ENCODE measurements around the gene WDFY3.

WDFY3 gene

GRCh38 chr4:84626673-84627072 lies 339.8 kb downstream of the WDFY3 start:
- DNase-seq (ENCODE audit: low read depth in 1 of 2, low spot score in 1 of 2), result no peak

GRCh38 chr4:84623661-84624060 lies 342.8 kb downstream of the WDFY3 start:
- no peak for DNase-seq (ENCODE audit: low read depth in 1 of 2, low spot score in 1 of 2)

GRCh38 chr4:84622959-84623358 lies 343.5 kb downstream of the WDFY3 start:
- DNase-seq (ENCODE audit: low read depth in 1 of 2, low spot score in 1 of 2), result no peak

Data from activated CD4-positive, alpha-beta T cell treated with anti-CD3 and anti-CD28 coated beads, Interleukin-2, amount 50 U/mL, for 24 hours (primary cell).